GM19324 (cell line): ENCODE measurements around the gene FEM1C.

Experiments used
- ATAC-seq: cut with Tn5 transposase; IDR thresholded peaks from one replicate; pipeline ENCODE4 v1.9.1; 2021; ENCODE audit warnings: mild to moderate bottlenecking, moderate library complexity; ENCODE audit not compliant: unreplicated experiment, low FRiP score

The FEM1C gene

DNA sequence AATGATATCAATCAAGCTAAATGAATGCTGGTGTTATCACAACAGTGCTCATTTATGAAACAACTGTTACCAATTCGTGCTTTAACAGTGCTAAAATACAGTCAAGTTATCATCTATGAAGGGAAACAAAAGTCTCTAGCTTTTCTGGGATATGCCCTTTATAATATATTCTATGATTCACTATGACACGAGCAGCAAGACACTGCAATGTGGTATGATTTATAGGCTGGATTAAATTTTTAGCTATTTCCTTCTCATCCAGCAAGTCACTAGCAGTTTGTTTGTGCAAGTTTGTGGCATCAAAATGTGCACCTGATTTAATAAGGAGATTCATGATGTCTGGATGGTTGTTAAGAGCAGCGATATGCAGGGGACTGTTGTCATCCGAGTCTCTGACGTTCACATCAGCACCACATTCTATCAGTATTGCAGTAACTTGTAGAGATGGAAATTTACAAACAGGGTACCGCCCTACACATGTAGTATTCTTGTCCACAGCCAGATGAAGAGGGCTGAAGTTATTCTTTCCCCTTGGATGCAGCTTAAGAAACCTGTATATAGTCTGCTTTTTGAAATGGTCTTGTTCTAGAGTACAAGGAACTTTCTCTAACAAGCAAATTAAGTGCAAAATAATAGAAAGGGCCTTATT is 20.3 kb downstream of the FEM1C start:
- ATAC-seq = no peak

GRCh38 chr5:115522832-115523403 is 21.7 kb downstream of the FEM1C start:
- no peak for ATAC-seq

- no peak for ATAC-seq
Measured at GRCh38 chr5:115520191-115520590, 24.4 kb downstream of the FEM1C start.

- no peak for ATAC-seq
Measured at GRCh38 chr5:115516372-115516771, 28.2 kb downstream of the FEM1C start.

GRCh38 chr5:115514220-115514619 is 30.4 kb downstream of the FEM1C start:
- no peak for ATAC-seq

DNA sequence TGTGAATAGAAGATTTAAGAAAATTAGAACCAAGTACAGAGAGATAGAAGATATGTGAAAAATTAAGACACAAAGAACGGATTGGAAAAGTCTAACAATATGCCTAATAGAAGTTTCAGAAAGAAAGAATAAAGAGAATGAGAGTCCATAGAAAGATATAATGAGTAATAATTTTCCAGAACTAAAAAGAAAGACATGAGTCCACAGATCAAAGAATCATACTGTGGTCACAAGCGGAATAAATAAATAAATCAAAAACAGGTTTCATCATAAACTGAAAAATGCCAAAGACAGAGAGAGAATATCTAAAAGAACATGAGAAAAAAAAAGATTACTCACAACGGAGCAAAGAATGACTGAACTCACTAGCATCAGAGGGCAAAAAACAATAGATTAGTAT is 32.9 kb downstream of the FEM1C start:
- no peak for ATAC-seq

GRCh38 chr5:115510145-115510645 is 34.4 kb downstream of the FEM1C start:
- no peak for ATAC-seq

DNA sequence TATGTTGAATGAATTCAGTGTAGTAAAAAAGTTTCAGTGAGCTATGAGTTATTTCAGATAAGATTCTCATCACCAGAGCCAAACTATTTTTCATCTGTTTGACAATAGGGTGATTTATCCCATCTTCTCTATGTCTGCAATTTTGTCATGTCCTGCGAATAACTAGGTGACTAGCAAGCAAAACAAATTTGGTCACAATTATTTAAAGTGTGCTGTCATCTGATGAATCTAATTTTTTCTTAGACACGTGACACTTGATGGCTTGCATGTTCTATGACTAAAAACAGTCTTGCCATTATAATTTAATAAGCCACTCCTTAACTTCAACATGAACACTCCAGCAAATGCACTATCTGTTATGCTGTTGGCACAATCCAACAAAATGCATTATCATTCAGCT is 35.0 kb downstream of the FEM1C start:
- no peak for ATAC-seq

- ATAC-seq = no peak
Measured at GRCh38 chr5:115507681-115508080, 36.9 kb downstream of the FEM1C start.

GRCh38 chr5:115503420-115503819 is 41.2 kb downstream of the FEM1C start:
- no peak for ATAC-seq

DNA sequence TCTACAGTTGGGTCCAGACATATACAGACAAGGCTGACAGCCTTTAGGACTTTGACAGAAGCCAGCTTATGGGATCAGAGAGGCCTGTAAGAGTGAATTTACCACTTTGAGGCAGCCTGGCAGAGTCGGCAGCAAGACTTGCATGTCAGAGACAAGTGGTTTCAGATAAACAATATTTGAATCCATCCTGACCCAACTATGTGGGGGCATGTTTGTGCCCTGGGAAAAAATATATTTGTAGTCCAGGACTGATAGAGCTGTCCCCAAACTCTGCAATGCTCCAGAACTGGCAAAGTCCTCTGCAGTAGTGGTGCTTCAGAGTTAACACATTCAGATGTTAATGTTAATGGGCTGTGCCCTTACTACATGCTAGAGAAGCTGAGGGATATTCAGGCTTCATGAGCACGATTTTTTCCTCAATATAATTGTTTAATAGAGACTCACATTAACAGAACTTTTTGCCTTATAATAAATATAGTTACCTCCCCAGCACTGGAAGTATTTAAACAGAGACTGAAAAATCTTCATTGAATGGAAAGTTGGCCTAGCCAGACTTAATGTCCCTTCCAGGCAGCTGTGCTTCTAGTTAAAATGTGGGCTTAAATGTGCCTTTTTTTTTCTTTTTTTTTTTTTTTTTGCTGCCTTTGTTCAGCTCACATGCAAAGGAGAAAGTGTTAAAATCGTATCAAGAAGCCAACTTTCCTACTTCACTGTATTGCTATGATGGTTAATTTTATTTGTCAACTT is 42.9 kb downstream of the FEM1C start:
- ATAC-seq = no peak

DNA sequence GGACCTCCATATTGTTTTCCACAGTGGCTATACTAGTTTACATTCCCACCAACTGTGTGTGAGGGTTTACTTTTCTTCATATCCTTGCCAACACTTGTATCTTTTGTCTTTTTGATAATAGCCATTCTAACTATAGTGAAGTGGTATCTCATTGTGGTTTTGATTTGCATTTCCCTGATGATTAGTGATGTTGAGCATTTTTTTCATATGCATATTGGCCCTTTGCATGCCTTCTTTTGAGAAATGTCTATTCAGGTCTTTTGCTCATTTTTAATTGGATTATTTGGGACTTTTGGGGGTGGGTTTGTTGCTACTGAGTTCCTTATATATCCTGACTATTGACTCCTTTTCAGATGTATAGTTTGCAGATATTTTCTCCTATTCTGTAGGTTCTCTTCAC is 44.4 kb downstream of the FEM1C start:
- no peak for ATAC-seq

DNA sequence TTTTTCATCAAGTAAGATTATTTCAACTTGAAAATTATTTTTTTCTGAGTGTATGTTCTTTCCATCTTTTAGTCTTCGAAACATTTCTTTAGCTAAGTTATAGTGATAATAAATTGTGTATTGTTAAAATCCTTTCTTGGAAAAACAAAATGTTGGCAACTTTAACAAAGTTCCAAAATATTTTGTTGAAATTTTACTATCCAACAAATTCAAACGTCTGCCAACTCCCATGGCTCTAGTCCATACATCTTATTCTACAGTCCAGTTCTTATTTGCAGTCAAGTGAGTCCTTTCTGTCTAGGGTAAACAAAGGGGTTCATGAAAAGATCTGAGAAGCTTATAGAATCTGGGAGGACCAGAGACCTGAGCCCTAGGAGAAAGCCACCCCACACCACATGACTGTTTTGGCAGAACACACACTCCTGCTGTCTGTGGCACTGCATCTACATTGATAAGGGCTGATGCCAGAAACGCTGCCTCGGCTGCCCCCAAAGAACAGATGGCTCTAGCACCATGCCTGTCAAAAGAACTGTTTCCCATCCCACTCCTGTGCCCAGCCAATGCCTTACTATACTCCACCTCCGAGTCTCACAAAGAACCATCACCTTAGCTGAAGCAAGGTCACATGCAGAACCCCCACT is 47.5 kb downstream of the FEM1C start:
- ATAC-seq = no peak

DNA sequence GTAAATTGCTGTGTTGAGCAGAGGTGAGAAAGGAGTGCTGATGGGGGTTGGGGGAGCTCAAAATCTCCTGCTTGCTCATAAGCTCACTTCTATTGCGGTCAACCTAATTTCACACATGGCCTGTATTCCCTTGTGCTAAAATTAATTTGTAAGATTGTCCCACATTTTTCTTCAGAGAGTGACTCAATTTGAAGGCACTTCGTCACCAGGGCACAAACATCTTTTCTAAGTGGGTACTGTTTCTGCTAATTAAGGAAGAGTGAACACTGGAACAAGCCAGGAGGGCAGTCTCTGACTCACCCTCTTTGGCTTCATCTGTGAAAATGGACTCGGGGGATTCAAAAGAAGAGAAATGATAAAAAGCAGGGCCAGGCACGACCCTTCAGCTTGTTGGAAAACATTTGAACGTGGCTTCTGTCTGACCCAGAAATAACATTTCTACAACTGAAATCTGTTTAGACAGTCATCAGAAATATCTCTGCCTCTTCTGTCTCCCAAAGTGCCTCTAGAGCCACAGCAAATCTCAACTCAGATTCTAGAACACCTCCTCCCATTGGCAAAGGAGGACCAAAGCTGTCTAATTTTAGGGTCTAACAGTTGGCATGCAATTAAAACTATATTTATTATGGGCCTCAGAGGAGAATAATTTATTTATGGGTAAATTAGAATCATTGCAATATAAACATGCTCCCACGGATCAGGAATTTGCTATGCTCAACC is 49.8 kb downstream of the FEM1C start:
- ATAC-seq = no peak

GRCh38 chr5:115490596-115490995 is 54.0 kb downstream of the FEM1C start:
- ATAC-seq = no peak

DNA sequence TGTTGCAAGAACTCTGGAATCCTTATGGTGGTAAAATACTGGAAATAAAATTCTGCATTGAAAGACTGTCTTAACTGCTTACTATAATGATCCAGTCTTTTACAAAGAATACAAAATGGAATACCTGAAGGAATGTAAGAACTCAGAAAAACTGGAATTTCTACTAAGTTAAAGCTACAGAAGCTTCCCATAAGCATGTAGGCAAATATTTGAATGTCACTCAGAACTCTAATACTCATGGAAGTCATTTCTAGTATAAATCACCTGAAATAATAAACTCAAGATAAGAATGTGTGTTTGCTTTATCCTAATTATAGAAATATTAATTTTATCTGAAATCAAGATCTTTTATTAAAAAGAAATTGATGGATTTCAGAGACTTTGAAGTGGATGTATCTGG is 54.8 kb downstream of the FEM1C start:
- no peak for ATAC-seq

DNA sequence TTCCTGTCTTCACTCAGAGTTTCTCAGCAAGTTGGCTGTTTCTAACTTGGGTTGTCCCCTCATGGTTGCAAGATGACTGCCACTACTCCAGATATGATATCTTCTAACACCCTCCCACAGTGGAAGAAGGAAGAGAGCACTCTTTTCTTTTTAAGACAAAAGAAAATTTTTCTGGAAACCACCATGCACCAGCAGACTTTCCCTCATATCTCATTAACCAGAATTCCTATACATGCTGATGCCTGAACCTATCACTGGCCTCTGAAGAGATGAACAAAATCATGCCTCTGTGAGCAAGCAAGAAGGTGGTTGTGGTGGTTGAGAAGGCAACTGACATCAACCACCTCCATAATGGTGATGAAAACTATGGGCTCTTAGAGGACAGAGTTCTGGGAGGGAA is 56.8 kb downstream of the FEM1C start:
- no peak for ATAC-seq

DNA sequence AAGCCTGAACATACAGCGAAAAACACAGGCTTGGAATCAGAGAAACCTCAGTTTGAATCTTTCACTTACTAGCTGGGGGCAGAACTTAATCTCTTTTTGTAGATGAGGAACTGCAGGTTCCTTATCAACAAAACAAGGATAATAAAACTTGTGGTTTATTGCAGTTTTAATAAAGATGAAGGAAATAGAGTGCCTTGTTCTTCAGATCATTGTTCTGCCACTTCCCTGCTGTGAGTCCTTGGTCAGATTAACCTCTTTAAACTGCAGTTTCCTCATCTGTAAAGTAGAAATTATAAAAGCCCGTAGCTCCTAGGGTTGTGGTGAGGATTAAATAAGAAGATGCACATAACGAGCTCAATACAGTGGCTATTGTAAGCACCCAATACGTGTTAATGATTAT is 57.4 kb downstream of the FEM1C start:
- ATAC-seq = no peak

DNA sequence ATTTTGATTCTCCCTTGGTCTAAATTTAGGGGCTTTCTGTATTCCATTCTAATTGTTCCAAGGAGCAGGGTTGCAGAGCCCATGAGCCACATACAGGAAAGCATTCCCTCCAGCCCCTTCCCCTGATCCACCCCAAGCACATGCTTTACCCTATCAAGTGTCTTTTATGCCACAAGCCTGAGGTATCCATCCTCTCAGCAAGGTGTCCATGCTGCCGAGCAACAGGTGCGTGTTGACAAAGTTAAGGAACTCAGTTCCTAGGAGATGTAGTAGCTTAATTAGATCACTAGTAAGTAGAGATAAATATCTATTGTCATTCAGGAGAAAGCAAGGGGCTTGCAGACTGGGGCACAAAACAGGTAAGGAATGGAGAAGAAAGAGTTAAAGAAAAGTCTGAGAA is 57.8 kb downstream of the FEM1C start:
- ATAC-seq = no peak

GRCh38 chr5:115484368-115484767 is 60.2 kb downstream of the FEM1C start:
- ATAC-seq = no peak

DNA sequence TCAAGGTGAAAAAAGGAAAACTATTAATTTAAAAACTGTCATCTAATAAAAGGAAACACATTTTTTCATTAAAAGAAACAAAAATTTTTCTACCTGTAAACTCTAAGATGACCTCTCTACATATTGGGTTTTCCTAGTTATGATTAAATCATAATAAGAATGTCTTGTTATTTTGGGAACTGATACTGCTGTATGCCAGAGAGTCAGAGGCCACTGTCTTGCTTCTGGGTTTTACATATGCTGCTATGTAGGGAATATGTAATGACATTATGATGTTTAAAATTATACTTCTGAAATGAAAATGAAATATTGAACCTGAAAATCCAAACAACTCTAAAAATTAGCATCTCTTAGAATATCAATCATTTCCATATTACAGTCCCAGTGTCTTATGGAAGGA is 63.7 kb downstream of the FEM1C start:
- ATAC-seq = no peak
